OCI-LY3 (cell line): ENCODE results near the gene ZNF408.

Experiments
- CTCF ChIP-seq: fragments of 200-600, 300-600 bp; sonication (generic); IDR thresholded peaks from 2 replicates; pipeline ENCODE4 v1.5.1; 2014; ENCODE audit warnings: antibody characterized with exemption, low read length, low read depth
- EZH2phosphoT487 ChIP-seq: fragments of 200-600 bp; shearing (Covaris generic); IDR thresholded peaks from 2 replicates; pipeline ENCODE4 v1.6.1; 2018; ENCODE audit warnings: antibody characterized with exemption, mixed run types, low read depth

GRCh38 chr11:46736615-46737014 is 35.8 kb downstream of the ZNF408 start:
- no peak for TF ChIP-seq CTCF
- no peak for TF ChIP-seq EZH2phosphoT487
